ENCODE results near the gene BTG1.

GRCh38 chr12:92105110-92105509, 40.5 kb downstream of the BTG1 start:
- TF ChIP-seq CTCF (IDR thresholded peaks at IDR 0.05; ENCODE audit: low read length) (no peak), EZH2 (IDR thresholded peaks at IDR 0.05; ENCODE audit: borderline replicate concordance, low read length) (no peak)
